Measurements from ENCODE around the gene UBE2E1. TPM values are rescaled to one million over a fixed set of nuclear protein-coding genes. Genes with fewer than 3 reads are reported as not detected.

UBE2E1 gene
- polyA plus RNA-seq, 1 experiment, result 134 TPM

DNA sequence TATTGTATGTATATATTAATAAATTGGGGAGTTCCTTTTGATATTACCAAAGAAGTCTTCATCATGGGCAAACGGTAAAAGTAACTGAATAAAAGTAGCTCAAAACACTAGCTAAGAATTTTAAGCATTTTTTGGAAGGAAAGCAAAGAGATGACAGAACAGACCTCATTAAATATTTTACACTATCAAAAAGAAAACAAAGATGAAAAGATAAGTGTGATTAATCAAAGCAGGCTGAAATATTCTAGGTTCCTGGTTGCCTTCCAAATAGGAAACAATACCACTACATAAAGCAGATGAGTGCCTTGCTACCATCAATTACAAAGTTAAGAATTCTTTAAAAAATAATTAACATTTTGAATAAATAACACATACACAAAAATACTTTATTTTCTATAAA is 107.4 kb downstream of the UBE2E1 start:
- DNase-seq (ENCODE audit: low read depth, low spot score), result no peak

DNA sequence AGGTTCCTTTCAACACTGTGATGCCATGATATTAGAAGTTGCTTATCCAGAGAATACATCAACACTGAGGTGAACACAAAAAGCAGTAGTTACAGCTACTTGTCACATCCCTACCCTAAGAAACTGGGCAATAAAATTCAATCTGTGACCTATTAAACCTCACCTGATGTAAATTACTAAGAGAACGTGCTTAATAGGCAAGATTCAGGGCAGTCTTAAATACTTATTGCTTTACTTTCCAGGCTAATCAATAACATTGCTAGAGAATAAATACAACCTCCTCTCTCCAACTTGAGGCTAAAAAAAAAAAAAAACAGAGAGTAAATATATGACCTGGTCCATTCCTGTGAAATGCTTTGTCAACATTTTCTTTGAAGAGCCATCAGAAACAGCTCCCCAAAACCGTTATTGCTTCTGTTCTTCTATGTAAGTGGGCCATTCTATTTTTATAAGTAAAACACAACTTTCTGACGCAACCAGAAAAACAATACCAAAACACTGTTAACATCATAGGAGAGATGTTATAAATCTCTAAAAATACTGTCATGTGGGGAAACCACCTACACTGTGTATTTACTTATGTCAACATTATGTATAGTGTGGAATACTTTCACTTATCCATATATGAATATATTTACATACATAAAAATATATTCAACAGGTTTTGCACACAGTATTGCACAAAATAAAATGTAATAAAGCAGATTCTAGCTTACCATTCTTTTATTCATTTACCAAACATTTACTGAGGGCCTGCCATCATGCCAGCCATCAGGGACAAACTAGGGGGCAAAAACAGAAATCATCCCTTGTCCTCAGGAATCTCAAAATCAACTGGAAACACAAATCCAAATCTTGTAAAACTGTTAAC is 108.4 kb downstream of the UBE2E1 start:
- CTCF ChIA-PET, result interaction anchor here (1.3 kb wide), 1 partner anchor 14 kb away, joined by 3 read pairs; no protein-coding TSS in a partner anchor
- H3K27ac ChIP-seq (ENCODE audit: low read depth, low read length), result no peak overlapping the region
- no peak overlapping the region for H3K4me3 ChIP-seq (ENCODE audit: low read depth, low read length)
- POLR2A ChIA-PET, result no interaction called here
- peaks cover 5% of the 10 kb centered on the region; the same call in 1 of the 2 replicates for H3K9me3 ChIP-seq (ENCODE audit: control insufficient read depth, insufficient read depth, low read length)
- H3K27me3 ChIP-seq (ENCODE audit: control insufficient read depth, insufficient read depth, low read length), result no peaks in the 10 kb centered on the region
- TF ChIP-seq, protein P1, sequence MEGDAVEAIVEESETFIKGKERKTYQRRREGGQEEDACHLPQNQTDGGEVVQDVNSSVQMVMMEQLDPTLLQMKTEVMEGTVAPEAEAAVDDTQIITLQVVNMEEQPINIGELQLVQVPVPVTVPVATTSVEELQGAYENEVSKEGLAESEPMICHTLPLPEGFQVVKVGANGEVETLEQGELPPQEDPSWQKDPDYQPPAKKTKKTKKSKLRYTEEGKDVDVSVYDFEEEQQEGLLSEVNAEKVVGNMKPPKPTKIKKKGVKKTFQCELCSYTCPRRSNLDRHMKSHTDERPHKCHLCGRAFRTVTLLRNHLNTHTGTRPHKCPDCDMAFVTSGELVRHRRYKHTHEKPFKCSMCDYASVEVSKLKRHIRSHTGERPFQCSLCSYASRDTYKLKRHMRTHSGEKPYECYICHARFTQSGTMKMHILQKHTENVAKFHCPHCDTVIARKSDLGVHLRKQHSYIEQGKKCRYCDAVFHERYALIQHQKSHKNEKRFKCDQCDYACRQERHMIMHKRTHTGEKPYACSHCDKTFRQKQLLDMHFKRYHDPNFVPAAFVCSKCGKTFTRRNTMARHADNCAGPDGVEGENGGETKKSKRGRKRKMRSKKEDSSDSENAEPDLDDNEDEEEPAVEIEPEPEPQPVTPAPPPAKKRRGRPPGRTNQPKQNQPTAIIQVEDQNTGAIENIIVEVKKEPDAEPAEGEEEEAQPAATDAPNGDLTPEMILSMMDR (IDR thresholded peaks at IDR 0.05; ENCODE audit: low read depth, low read length), result no peak
- DNase-seq (ENCODE audit: low read depth, low spot score), result no peak

More for the DNA sequence above, 107.4 kb downstream of the UBE2E1 start:
- Histone ChIP-seq H3K9me3 (ENCODE audit: control insufficient read depth, insufficient read depth, low read length) (peaks cover 5% of the 10 kb centered on the region; the same call in 1 of the 2 replicates), H3K27me3 (ENCODE audit: control insufficient read depth, insufficient read depth, low read length) (no peaks in the 10 kb centered on the region), H3K4me3 (ENCODE audit: low read depth, low read length) (no peak overlapping the region), H3K27ac (ENCODE audit: low read depth, low read length) (no peak overlapping the region)
- CTCF ChIA-PET, result no interaction called here
- POLR2A ChIA-PET, result no interaction called here
- TF ChIP-seq, protein P1 (IDR thresholded peaks at IDR 0.05; ENCODE audit: low read depth, low read length), result no peak

DNA sequence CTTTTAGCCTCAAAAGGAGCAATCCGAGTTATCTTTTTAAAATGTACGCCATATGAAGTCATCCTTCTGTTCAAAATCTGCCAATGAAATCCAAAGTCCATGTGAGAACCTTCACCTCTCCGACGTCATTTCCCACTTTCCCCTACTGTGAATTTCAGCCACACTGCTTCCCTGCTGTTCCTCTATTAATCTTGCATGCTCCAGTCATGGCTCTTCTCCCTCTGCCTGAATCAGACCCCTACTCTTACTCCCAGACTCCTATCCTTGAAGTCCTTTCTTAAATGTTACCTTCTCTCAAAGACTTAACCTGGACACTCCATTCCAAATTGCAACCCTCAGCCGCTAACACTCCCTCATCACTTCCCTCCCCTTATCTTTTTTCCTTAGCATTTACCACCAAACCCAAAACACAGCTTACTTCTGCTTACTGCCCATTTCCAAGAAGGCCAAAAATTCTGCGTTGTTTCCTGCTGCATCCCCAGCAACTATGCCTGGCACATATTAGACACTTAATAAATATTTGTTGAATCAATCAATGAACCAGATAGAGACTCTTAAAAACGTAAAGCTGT is 109.9 kb downstream of the UBE2E1 start:
- peak overlapping the region; percentile 98 for H3K4me3 ChIP-seq (ENCODE audit: low read depth, low read length)
- peak overlapping the region; percentile 3 for H3K27ac ChIP-seq (ENCODE audit: low read depth, low read length)
- TF ChIP-seq, protein P1 (IDR thresholded peaks at IDR 0.05; ENCODE audit: low read depth, low read length), result no peak
- CTCF ChIA-PET, result interaction anchor here (1.2 to 2.0 kb wide), 3 partner anchors 27 to 81 kb away, joined by 4 to 9 read pairs (median 4); no protein-coding TSS in a partner anchor
- H3K9me3 ChIP-seq (ENCODE audit: control insufficient read depth, insufficient read depth, low read length), result peaks cover 5% of the 10 kb centered on the region; the same call in 1 of the 2 replicates
- no peaks in the 10 kb centered on the region for H3K27me3 ChIP-seq (ENCODE audit: control insufficient read depth, insufficient read depth, low read length)
- POLR2A ChIA-PET, result interaction anchor here (1.5 to 2.7 kb wide), 3 partner anchors 31 to 205 kb away, joined by 5 to 33 read pairs (median 5); no protein-coding TSS in a partner anchor
- no peak for DNase-seq (ENCODE audit: low read depth, low spot score)

DNA sequence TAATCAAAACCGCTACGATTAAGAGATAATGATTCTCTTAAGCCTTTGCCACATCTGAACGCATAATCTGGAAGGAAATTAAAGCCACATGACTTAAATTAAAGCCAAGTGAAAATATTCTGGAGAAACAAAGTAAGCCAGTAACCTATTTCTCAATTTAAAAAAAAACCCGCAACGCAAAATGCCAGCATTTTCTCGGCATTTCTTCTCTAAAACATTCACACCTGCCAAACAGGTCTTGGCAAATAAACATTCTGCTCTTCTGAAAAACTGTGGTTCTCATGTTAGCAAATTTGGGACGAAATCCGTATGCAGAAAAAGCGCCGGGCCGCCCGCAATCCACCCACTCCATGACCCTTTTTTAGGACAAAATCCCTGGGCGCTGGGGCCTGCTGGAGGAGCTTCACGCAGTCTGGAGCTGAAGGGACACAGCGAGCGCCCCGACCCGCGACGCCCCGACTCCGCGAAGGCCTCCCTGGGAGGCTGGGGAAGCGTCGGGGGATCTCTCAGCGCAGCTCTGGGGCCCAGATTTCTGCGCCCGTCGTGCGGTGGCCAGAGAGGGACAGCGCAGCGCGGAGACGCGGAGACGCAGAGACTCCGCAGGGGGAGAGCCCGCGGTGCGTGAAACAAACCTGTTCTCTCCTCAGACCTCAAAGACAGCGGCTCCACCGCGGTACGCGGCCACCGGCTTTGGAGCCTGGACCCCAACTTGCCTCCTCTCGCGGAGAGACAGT is 110.6 kb downstream of the UBE2E1 start:
- Histone ChIP-seq H3K9me3 (ENCODE audit: control insufficient read depth, insufficient read depth, low read length) (peaks cover 5% of the 10 kb centered on the region; the same call in 1 of the 2 replicates), H3K4me3 (ENCODE audit: low read depth, low read length) (peak overlapping the region; percentile 98), H3K27ac (ENCODE audit: low read depth, low read length) (peak overlapping the region; percentile 70), H3K27me3 (ENCODE audit: control insufficient read depth, insufficient read depth, low read length) (no peaks in the 10 kb centered on the region)
- ChIA-PET CTCF (interaction anchor here (1.2 to 2.0 kb wide), 3 partner anchors 28 to 82 kb away, joined by 4 to 9 read pairs (median 4); no protein-coding TSS in a partner anchor), POLR2A (interaction anchor here (0.6 to 2.7 kb wide), 49 partner anchors 7 to 571 kb away, joined by 3 to 33 read pairs (median 5); no protein-coding TSS in a partner anchor)
- TF ChIP-seq, protein P1 (IDR thresholded peaks at IDR 0.05; ENCODE audit: low read depth, low read length), result no peak
- DNase-seq (ENCODE audit: low read depth, low spot score), result no peak

Data from AG04450 (cell line).